A549 (cell line): Measurements from ENCODE around the gene POMT1. TPM values are rescaled to one million over a fixed set of nuclear protein-coding genes. Genes with fewer than 3 reads are reported as not detected.

Source experiments
- ATAC-seq, 2 experiments: fragments of 200-7000 bp in 1 of 2; fragments of >200 bp in 1 of 2; cut with Nextera tagmentation in 1 of 2; cut with Tn5 transposase in 1 of 2; 3 replicates each; pipeline versions ENCODE4 v1.8.0 to v1.9.1; 2018 to 2020; ENCODE audit warnings: mild to moderate bottlenecking in 1 of 2, moderate library complexity in 1 of 2
- CTCF ChIA-PET: fragments of 300-600 bp; sonication (Branson Sonifier 250); formaldehyde crosslinking; extraction: SDS; loops from one replicate; lab custom pipeline; 2021; ENCODE audit warnings: antibody characterized with exemption, inconsistent platforms; lab: Yijun Ruan, JAX
- POLR2A ChIA-PET: fragments of 350-600 bp; formaldehyde crosslinking; extraction: SDS; loops from one replicate; lab custom pipeline; 2021; ENCODE audit warnings: antibody characterized with exemption, inconsistent platforms; lab: Yijun Ruan, JAX
- DNase-seq, 2 experiments: peaks; one replicate each; pipeline versions ENCODE4 v3.0.0 to v3.0.0-alpha.2; 2011 to 2016; ENCODE audit warnings: low read depth in 1 of 2, low spot score in 1 of 2
- FAIRE-seq: peaks from 2 replicates; lab custom pipeline; 2011; peaks lifted over from hg19 to GRCh38; lab: Jason Lieb, UNC
- H3K27ac ChIP-seq, 2 experiments: fragments of >200 bp; sonication (Bioruptor Twin); formaldehyde crosslinking; 3 replicates each; pipeline ENCODE4 v1.5.1; 2016 to 2017
- H3K4me1 ChIP-seq: fragments of >200 bp; sonication (Bioruptor Twin); formaldehyde crosslinking; 3 replicates; pipeline ENCODE4 v1.6.1; 2016
- H3K4me2 ChIP-seq: fragments of >200 bp; sonication (Bioruptor Twin); formaldehyde crosslinking; 3 replicates; pipeline ENCODE4 v1.6.1; 2016
- H3K4me3 ChIP-seq: fragments of >200 bp; sonication (Bioruptor Twin); formaldehyde crosslinking; 3 replicates; pipeline ENCODE4 v1.5.1; 2016
- H3K9me3 ChIP-seq: fragments of >200 bp; sonication (Bioruptor Twin); formaldehyde crosslinking; 3 replicates; pipeline ENCODE4 v1.6.1; 2016
- ATOH8 ChIP-seq: fragments of 250-450 bp; sonication (Bioruptor Pico); IDR thresholded peaks from 2 replicates; pipeline ENCODE4 v1.5.0; 2020; ENCODE audit warnings: low read depth, mild to moderate bottlenecking, moderate library complexity
- BCL3 ChIP-seq: fragments of >200 bp; sonication (Bioruptor Twin); formaldehyde crosslinking; IDR thresholded peaks from 3 replicates; pipeline ENCODE4 v1.6.1; 2016
- CEBPB ChIP-seq, 2 experiments: fragments of >200 bp in 1 of 2; sonication (Bioruptor Twin) in 1 of 2; formaldehyde crosslinking in 1 of 2; IDR thresholded peaks; 2 replicates each; pipeline ENCODE4 v1.6.1; 2012 to 2016
- E2F6 ChIP-seq: IDR thresholded peaks from 2 replicates; pipeline ENCODE4 v1.6.1; 2012; ENCODE audit warnings: low read depth, borderline replicate concordance
- EHMT2 ChIP-seq: fragments of 200-600 bp; sonication (generic); IDR thresholded peaks from 2 replicates; pipeline ENCODE4 v1.6.1; 2016; ENCODE audit warnings: antibody characterized with exemption, low read depth, mild to moderate bottlenecking, moderate library complexity
- ELK1 ChIP-seq: fragments of 150-350 bp; IDR thresholded peaks from 2 replicates; pipeline ENCODE4 v1.6.1; 2014; ENCODE audit warnings: low read depth, mild to moderate bottlenecking, low read length
- HDAC2 ChIP-seq: fragments of 200-600 bp; sonication (generic); IDR thresholded peaks from 2 replicates; pipeline ENCODE4 v1.6.1; 2016
- HES2 ChIP-seq: fragments of >200 bp; sonication (Bioruptor Twin); formaldehyde crosslinking; IDR thresholded peaks from 2 replicates; pipeline ENCODE4 v1.6.1; 2016
- HEYL ChIP-seq: fragments of 250-450 bp; sonication (Bioruptor Pico); IDR thresholded peaks from 2 replicates; pipeline ENCODE4 v1.8.0; 2021; ENCODE audit warnings: mild to moderate bottlenecking, moderate library complexity
- HOXB13 ChIP-seq: fragments of 250-450 bp; sonication (Bioruptor Pico); IDR thresholded peaks from 2 replicates; pipeline ENCODE4 v1.5.0; 2020; ENCODE audit warnings: low read depth, mild to moderate bottlenecking, moderate library complexity
- HOXB5 ChIP-seq: fragments of 250-450 bp; sonication (Bioruptor Pico); IDR thresholded peaks from 2 replicates; pipeline ENCODE4 v1.5.0; 2020; ENCODE audit warnings: mild to moderate bottlenecking, moderate library complexity
- KDM5A ChIP-seq: fragments of 200-600 bp; sonication (generic); IDR thresholded peaks from 2 replicates; pipeline ENCODE4 v1.6.1; 2016; ENCODE audit warnings: antibody characterized with exemption, mild to moderate bottlenecking
- MAFK ChIP-seq: fragments of 450-650 bp; IDR thresholded peaks from 2 replicates; pipeline ENCODE4 v1.6.1; 2014; ENCODE audit not compliant: partially characterized antibody
- MAX ChIP-seq: IDR thresholded peaks from 2 replicates; pipeline ENCODE4 v1.6.1; 2012
- NFE2L2 ChIP-seq: fragments of 150-350 bp; conservative IDR thresholded peaks from 2 replicates; pipeline ENCODE4 v1.6.1; 2014; ENCODE audit warnings: low read length
- NR3C1 ChIP-seq: fragments of >200 bp; sonication (Bioruptor Twin); formaldehyde crosslinking; IDR thresholded peaks from 3 replicates; pipeline ENCODE4 v1.6.1; 2017
- PHF8 ChIP-seq: fragments of 200-600 bp; sonication (generic); IDR thresholded peaks from 2 replicates; pipeline ENCODE4 v1.6.1; 2016; ENCODE audit warnings: low read depth, mild to moderate bottlenecking, antibody characterized with exemption, moderate library complexity, borderline replicate concordance
- POLR2AphosphoS2 ChIP-seq: conservative IDR thresholded peaks from 2 replicates; pipeline ENCODE4 v1.6.1; 2012; ENCODE audit warnings: low read length, improper control_type of control experiment, inconsistent platforms
- RARB ChIP-seq: fragments of 250-450 bp; sonication (Bioruptor Pico); IDR thresholded peaks from 2 replicates; pipeline ENCODE4 v1.8.0; 2021; ENCODE audit warnings: mild to moderate bottlenecking, moderate library complexity
- RNF2 ChIP-seq: fragments of 200-600 bp; sonication (generic); IDR thresholded peaks from 2 replicates; pipeline ENCODE4 v1.6.1; 2016; ENCODE audit warnings: low read depth, mild to moderate bottlenecking, antibody characterized with exemption, moderate library complexity, borderline replicate concordance
- TP53 ChIP-seq: fragments of 250-450 bp; sonication (Bioruptor Pico); IDR thresholded peaks from 2 replicates; pipeline ENCODE4 v1.5.0; 2021; ENCODE audit warnings: mild to moderate bottlenecking, moderate library complexity
- WGBS: methylation state at CpG from one replicate; pipeline ENCODE4 v1.1.6; 2017; ENCODE audit errors: missing lambda C conversion rate; 5-methylcytosine and 5-hydroxymethylcytosine counted together
- polyA plus RNA-seq, 4 experiments: library from polyadenylated mRNA; depleted of rRNA in 3 of 4; stranded (reverse); fragments of >200 nt; fragmentation: RNase III in 1 of 4; extraction: RNeasy Plus Mini Kit Qiagen cat#74134 plus additional on column Dnase treatment in 1 of 4; gene quantifications; 2 replicates in 3 of 4; 3 replicates in 1 of 4; pipeline ENCODE4 v1.2.3, GENCODE V29; 2011 to 2017

Gene POMT1
- polyA plus RNA-seq, 2 of the 4 experiments (the other 2 are of a cell fraction) = 16.5 to 17.7 TPM

GRCh38 chr9:131461166-131461565 lies 41.6 kb upstream of the POMT1 start:
- DNase-seq (no peak), ATAC-seq (no peak)
- no peaks in the 10 kb centered on the region for H3K9me3 ChIP-seq
- no peak for TF ChIP-seq ELK1
- TF ChIP-seq RARB (CRISPR knock-in tag) = no peak
- TF ChIP-seq HES2 = no peak
- TF ChIP-seq NR3C1 = no peak
- TF ChIP-seq E2F6 = no peak
- TF ChIP-seq HOXB5 (CRISPR knock-in tag) = no peak
- TF ChIP-seq RNF2 = no peak
- no peak for TF ChIP-seq HDAC2
- no peak for TF ChIP-seq HOXB13 (CRISPR knock-in tag)
- TF ChIP-seq BCL3 = no peak
- no peak for TF ChIP-seq CEBPB (IDR thresholded peaks at IDR 0.05)
- no peak for TF ChIP-seq EHMT2
- TF ChIP-seq, all 56 proteins: peak for 0
- FAIRE-seq = no peak
- H3K4me2 ChIP-seq = no peak overlapping the region
- WGBS = 100% methylated on average over 1 of the region's 1 CpG
- CTCF ChIA-PET = interaction anchor here (1.8 kb wide), 1 partner anchor 111 kb away, joined by 6 read pairs; no protein-coding TSS in a partner anchor
- no peaks in the 10 kb centered on the region for H3K4me1 ChIP-seq
- H3K4me3 ChIP-seq = no peak overlapping the region
- POLR2A ChIA-PET = no interaction called here
- H3K27ac ChIP-seq = no peak overlapping the region

GRCh38 chr9:131464354-131465000 lies 38.2 kb upstream of the POMT1 start:
- H3K9me3 ChIP-seq = no peaks in the 10 kb centered on the region
- DNase-seq (no peak), ATAC-seq (no peak), FAIRE-seq (no peak)
- no peaks in the 10 kb centered on the region for H3K4me1 ChIP-seq
- ChIA-PET CTCF (interaction anchor here (2.2 to 4.0 kb wide), 4 partner anchors 11 to 114 kb away, joined by 5 to 14 read pairs (median 8); no protein-coding TSS in a partner anchor), POLR2A (interaction anchor here (1.6 kb wide), 1 partner anchor 91 kb away, joined by 10 read pairs; no protein-coding TSS in a partner anchor)
- H3K27ac ChIP-seq = no peak overlapping the region
- TF ChIP-seq PHF8 = no peak
- no peak for TF ChIP-seq KDM5A
- TF ChIP-seq TP53 = no peak
- TF ChIP-seq MAFK = no peak
- no peak for TF ChIP-seq HEYL (CRISPR knock-in tag)
- no peak for TF ChIP-seq NFE2L2
- no peak for TF ChIP-seq MAX
- no peak for TF ChIP-seq HOXB5 (CRISPR knock-in tag)
- TF ChIP-seq ATOH8 (CRISPR knock-in tag) = no peak
- TF ChIP-seq POLR2AphosphoS2 = no peak
- no peak overlapping the region for H3K4me3 ChIP-seq
- 95% methylated on average over 24 of the region's 24 CpGs for WGBS
- no peak overlapping the region for H3K4me2 ChIP-seq
